ENCODE data around the gene PERM1. TPM values are rescaled to one million over a fixed set of nuclear protein-coding genes. Genes with fewer than 3 reads are reported as not detected.

Gene PERM1
- total RNA-seq, 1 experiment from 2014 or later: not detected

GRCh38 chr1:938711-939489 is 43.0 kb downstream of the PERM1 start:
- POLR2A ChIA-PET: interaction anchor here (1.0 to 3.1 kb wide), 2 partner anchors 33 to 37 kb away, joined by 3 to 18 read pairs; no protein-coding TSS in a partner anchor
- BruUV-seq (replicated peaks): no TSS peak
- no peaks in the 10 kb centered on the region for H3K4me1 Mint-ChIP-seq (ENCODE audit: insufficient read depth, unreplicated experiment)
- CTCF ChIA-PET: interaction anchor here (0.5 to 3.9 kb wide), 16 partner anchors 10 to 467 kb away, joined by 3 to 34 read pairs (median 4); no protein-coding TSS in a partner anchor
- intact Hi-C loops (cut with micrococcal nuclease): no loop called here
- no peaks in the 10 kb centered on the region for H3K36me3 Mint-ChIP-seq (ENCODE audit: insufficient read depth, unreplicated experiment)
- H3K27me3 Mint-ChIP-seq (ENCODE audit: insufficient read depth, unreplicated experiment): peaks cover 17% of the 10 kb centered on the region
- H3K27ac Mint-ChIP-seq (ENCODE audit: low read depth, unreplicated experiment): no peak overlapping the region
- no peak for TF ChIP-seq CTCF (IDR thresholded peaks at IDR 0.05; ENCODE audit: unreplicated experiment)
- H3K4me3 Mint-ChIP-seq (ENCODE audit: unreplicated experiment): no peak overlapping the region
- no peaks in the 10 kb centered on the region for H3K9me3 Mint-ChIP-seq (ENCODE audit: unreplicated experiment)
- DNase-seq (ENCODE audit: unreplicated experiment): no peak

- ChIA-PET POLR2A (interaction anchor here (1.0 to 3.1 kb wide), 2 partner anchors 33 to 38 kb away, joined by 3 to 18 read pairs; no protein-coding TSS in a partner anchor), CTCF (interaction anchor here (0.5 to 3.9 kb wide), 15 partner anchors 10 to 468 kb away, joined by 3 to 34 read pairs (median 4); no protein-coding TSS in a partner anchor)
- no peaks in the 10 kb centered on the region for H3K4me1 Mint-ChIP-seq (ENCODE audit: insufficient read depth, unreplicated experiment)
- peaks cover 22% of the 10 kb centered on the region for H3K27me3 Mint-ChIP-seq (ENCODE audit: insufficient read depth, unreplicated experiment)
- TF ChIP-seq CTCF (IDR thresholded peaks at IDR 0.05; ENCODE audit: unreplicated experiment): peak; percentile 82
- H3K9me3 Mint-ChIP-seq (ENCODE audit: unreplicated experiment): no peaks in the 10 kb centered on the region
- intact Hi-C loops (cut with micrococcal nuclease): no loop called here
- H3K27ac Mint-ChIP-seq (ENCODE audit: low read depth, unreplicated experiment): no peak overlapping the region
- no peaks in the 10 kb centered on the region for H3K36me3 Mint-ChIP-seq (ENCODE audit: insufficient read depth, unreplicated experiment)
- H3K4me3 Mint-ChIP-seq (ENCODE audit: unreplicated experiment): no peak overlapping the region
- DNase-seq (ENCODE audit: unreplicated experiment): peak; percentile 66
- no TSS peak for BruUV-seq (replicated peaks)
Measured at GRCh38 chr1:938088-938683, 43.7 kb downstream of the PERM1 start.

DNA sequence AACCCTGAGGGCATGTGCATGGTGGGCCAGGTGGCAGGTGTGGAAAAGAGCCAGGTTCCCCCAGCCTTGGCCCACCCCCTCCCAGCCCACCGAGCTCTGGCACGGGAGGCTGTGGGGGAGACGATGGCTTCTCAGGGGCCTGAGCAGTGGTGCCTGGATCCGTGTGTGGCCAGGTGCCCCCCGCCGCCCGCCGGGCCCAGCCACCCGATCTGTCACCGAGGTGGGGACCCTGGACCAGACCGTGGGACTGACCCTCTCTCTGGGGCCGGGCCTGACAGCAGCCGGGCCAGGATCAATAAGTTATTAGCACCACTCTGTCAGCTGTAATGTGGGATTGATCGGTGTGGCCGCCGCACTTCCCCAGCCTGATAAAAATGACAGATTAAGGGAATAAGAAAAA is 44.4 kb downstream of the PERM1 start:
- intact Hi-C loops (cut with micrococcal nuclease): no loop called here
- no peaks in the 10 kb centered on the region for H3K4me1 Mint-ChIP-seq (ENCODE audit: insufficient read depth, unreplicated experiment)
- H3K27me3 Mint-ChIP-seq (ENCODE audit: insufficient read depth, unreplicated experiment): peaks cover 28% of the 10 kb centered on the region

More for the DNA sequence above, 44.4 kb downstream of the PERM1 start:
- no peak for TF ChIP-seq CTCF (IDR thresholded peaks at IDR 0.05; ENCODE audit: unreplicated experiment)
- Mint-ChIP-seq H3K27ac (ENCODE audit: low read depth, unreplicated experiment) (no peak overlapping the region), H3K4me3 (ENCODE audit: unreplicated experiment) (no peak overlapping the region), H3K36me3 (ENCODE audit: insufficient read depth, unreplicated experiment) (no peaks in the 10 kb centered on the region), H3K9me3 (ENCODE audit: unreplicated experiment) (no peaks in the 10 kb centered on the region)
- ChIA-PET CTCF (interaction anchor here (0.6 to 3.9 kb wide), 9 partner anchors 9 to 68 kb away, joined by 3 to 34 read pairs (median 4); no protein-coding TSS in a partner anchor), POLR2A (interaction anchor here (1.0 to 3.1 kb wide), 2 partner anchors 32 to 39 kb away, joined by 3 to 18 read pairs; no protein-coding TSS in a partner anchor)
- DNase-seq (ENCODE audit: unreplicated experiment): no peak
- no TSS peak for BruUV-seq (replicated peaks)
